HG02943 (cell line): ENCODE results near the gene MCRIP2.
"Not testable (repeated sequence)": the region's sequence is repeated elsewhere in the genome, so short reads cannot be mapped to it uniquely, and the experiment has no call there.

ENCODE experiments used
- ATAC-seq: cut with Tn5 transposase; IDR thresholded peaks from one replicate; pipeline ENCODE4 v1.9.1; 2021; ENCODE audit warnings: mild to moderate bottlenecking, low read depth, moderate library complexity; ENCODE audit not compliant: unreplicated experiment

MCRIP2 gene

GRCh38 chr16:678858-679813 lies 37.5 kb downstream of the MCRIP2 start:
- ATAC-seq = no peak

GRCh38 chr16:679814-680624 lies 38.4 kb downstream of the MCRIP2 start, which contains the start of gene STUB1:
TSS of gene STUB1 (plus strand) at chr16:680410. CDS start at chr16:680526, 116 bp downstream.
- ATAC-seq = peak; percentile 35

- ATAC-seq = no peak
Observed at GRCh38 chr16:680625-680945, 39.0 kb downstream of the MCRIP2 start.

GRCh38 chr16:680967-681745 lies 39.5 kb downstream of the MCRIP2 start:
- ATAC-seq = no peak

GRCh38 chr16:681746-682427 lies 40.3 kb downstream of the MCRIP2 start:
- ATAC-seq = no peak

GRCh38 chr16:682493-683395 lies 41.1 kb downstream of the MCRIP2 start:
- ATAC-seq = no peak

GRCh38 chr16:683396-684070 lies 41.9 kb downstream of the MCRIP2 start:
- no peak for ATAC-seq

GRCh38 chr16:684071-684794 lies 42.6 kb downstream of the MCRIP2 start, which contains the start of gene JMJD8:
TSS of gene JMJD8 (minus strand) at chr16:684334. CDS start at chr16:684319, 15 bp downstream.
- ATAC-seq = peak; percentile 62

GRCh38 chr16:684961-685696 lies 43.5 kb downstream of the MCRIP2 start:
- ATAC-seq = no peak

GRCh38 chr16:685967-686366 lies 44.3 kb downstream of the MCRIP2 start:
- no peak for ATAC-seq

- ATAC-seq = no peak
Observed at GRCh38 chr16:686459-687260, 45.0 kb downstream of the MCRIP2 start.

GRCh38 chr16:687499-687898 lies 45.9 kb downstream of the MCRIP2 start:
- no peak for ATAC-seq

GRCh38 chr16:689175-689897 lies 47.7 kb downstream of the MCRIP2 start:
- no peak for ATAC-seq

GRCh38 chr16:691242-691641 lies 49.6 kb downstream of the MCRIP2 start:
- not testable (repeated sequence) for ATAC-seq

- ATAC-seq = no peak
Observed at GRCh38 chr16:692356-693108, 50.9 kb downstream of the MCRIP2 start.
